Prostate gland (tissue), 2 donors: ENCODE measurements around the gene SLC1A1.

Source experiments
- CTCF ChIP-seq, 4 experiments: fragments of 200-600 bp in 2 of 4; fragments of 450-650 bp in 2 of 4; sonication (generic) in 2 of 4; IDR thresholded peaks; 1 replicate in 3 of 4; 2 replicates in 1 of 4; pipeline ENCODE4 v1.5.1; 2016 to 2019; ENCODE audit warnings: antibody characterized with exemption in 4 of 4, mild to moderate bottlenecking in 2 of 4, moderate library complexity in 2 of 4
- POLR2A ChIP-seq: fragments of 450-650 bp; IDR thresholded peaks from one replicate; pipeline ENCODE4 v1.6.1; 2016; ENCODE audit warnings: antibody characterized with exemption, mild to moderate bottlenecking
- POLR2AphosphoS5 ChIP-seq: sonication (generic); formaldehyde crosslinking; IDR thresholded peaks from one replicate; pipeline ENCODE4 v1.6.1; 2017; ENCODE audit warnings: antibody characterized with exemption

- TF ChIP-seq POLR2AphosphoS5 (no peak), CTCF (IDR thresholded peaks at IDR 0.05) (no peak), POLR2A (no peak)
Observed at GRCh38 chr9:4465910-4466309, 24.4 kb upstream of the SLC1A1 start.
